ENCODE results near the gene SFXN2. TPM values are rescaled to one million over a fixed set of nuclear protein-coding genes. Genes with fewer than 3 reads are reported as not detected.
"Not testable (repeated sequence)": the region's sequence is repeated elsewhere in the genome, so short reads cannot be mapped to it uniquely, and the experiment has no call there.

SFXN2 gene
- total and polyA plus RNA-seq, 4 donors = 3.2 to 8.3 (median 4.3) TPM

DNA sequence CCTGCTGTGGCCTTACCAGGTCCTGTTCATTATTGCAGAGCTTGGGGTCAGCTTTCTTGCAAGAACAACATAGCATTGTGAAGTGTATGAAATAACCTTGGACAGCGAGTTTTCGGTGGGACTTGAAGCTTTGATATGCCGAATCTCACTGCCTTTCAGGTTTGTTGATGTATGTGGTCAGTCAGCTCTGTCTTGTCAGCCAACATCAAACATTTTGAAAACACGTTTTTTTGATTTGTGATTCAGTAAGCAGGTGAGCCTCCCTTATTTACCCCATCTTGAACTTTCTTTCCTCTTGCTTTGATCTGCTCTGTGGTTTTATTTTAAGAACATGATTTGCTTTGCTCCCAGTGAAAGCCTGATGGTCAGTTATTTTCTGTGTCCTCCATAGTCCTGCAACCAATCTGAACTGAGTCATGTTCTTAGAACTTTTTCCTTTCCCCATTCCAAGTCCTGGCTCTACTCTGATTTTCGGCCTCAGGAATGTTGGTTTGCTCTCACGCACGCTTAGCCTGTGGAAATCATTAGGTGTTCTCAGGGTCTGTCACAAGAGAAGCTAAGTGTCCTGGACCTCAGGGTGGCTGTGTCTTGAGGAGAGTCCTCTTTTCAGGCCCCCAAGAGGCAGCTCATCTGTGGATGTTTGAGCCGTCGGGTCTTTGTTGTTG is 38.0 kb downstream of the SFXN2 start:
- 22% methylated on average over 9 of the region's 9 CpGs for WGBS, 2 donors
- H3K4me3 ChIP-seq (ENCODE audit: low read length in 2 of 2) = no peak overlapping the region
- peaks cover 6 to 8% of the 10 kb centered on the region in 2 donors for H3K4me1 ChIP-seq (ENCODE audit: control insufficient read depth in 1 of 2, insufficient read depth in 2 of 2, low read length in 2 of 2)
- DNase-seq = peak in 1 of 2 donors; percentile 66
- peak overlapping the region; percentile 92 to 98 for H3K27ac ChIP-seq (ENCODE audit: low read depth in 1 of 2, low read length in 2 of 2)
- H3K36me3 ChIP-seq (ENCODE audit: control insufficient read depth in 1 of 2, insufficient read depth in 2 of 2, low read length in 1 of 2) = no peaks in the 10 kb centered on the region
- no peaks in the 10 kb centered on the region for H3K9me3 ChIP-seq (ENCODE audit: control insufficient read depth, low read length)
- intact Hi-C loops (cut with DNase I) = loop anchor here in 1 of 2 donors (5.0 kb wide), 1 partner anchor 65 kb away; no protein-coding TSS in a partner anchor
- peak; percentile 81 for ATAC-seq (ENCODE audit: low FRiP score)
- H3K27me3 ChIP-seq (ENCODE audit: control insufficient read depth in 1 of 2, insufficient read depth in 2 of 2, low read length in 1 of 2) = no peaks in the 10 kb centered on the region

DNA sequence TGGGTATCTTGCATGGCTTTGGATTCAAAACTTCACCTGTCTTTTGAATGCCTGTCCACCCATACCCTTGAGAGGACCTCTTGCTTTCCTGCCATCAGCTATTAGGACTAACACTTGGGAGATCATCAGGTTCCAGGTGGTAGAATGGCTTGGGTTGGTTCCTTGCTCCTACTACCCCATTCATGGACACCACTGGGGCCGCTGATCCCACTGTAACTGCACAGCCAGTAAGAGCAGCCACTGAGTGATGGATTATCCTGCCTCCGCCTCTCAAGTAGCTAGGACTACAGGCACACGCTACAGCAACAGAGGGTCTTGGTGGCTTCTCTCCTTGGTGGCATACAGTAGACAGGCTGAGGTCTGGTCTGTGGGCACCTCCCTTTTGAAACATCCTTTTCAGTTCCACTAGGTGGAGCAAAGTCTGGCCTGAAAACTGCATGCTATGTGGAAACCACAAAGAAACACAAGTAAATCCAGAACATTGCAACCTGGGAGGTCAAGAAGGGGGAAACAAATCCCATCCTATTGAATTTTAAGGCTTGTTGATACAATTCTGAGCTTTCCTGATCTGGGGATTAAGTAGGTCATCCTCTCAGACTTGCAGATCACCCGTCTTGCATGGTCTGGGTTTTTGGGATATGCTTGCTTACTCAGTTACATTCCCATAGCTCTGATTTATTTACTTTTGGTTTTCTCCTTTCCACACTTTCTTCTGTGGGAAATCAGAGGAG is 38.7 kb downstream of the SFXN2 start:
- peak; percentile 90 for ATAC-seq (ENCODE audit: low FRiP score)
- Histone ChIP-seq H3K4me3 (ENCODE audit: low read length in 2 of 2) (no peak overlapping the region), H3K4me1 (ENCODE audit: control insufficient read depth in 1 of 2, insufficient read depth in 2 of 2, low read length in 2 of 2) (peaks cover 6 to 8% of the 10 kb centered on the region in 2 donors), H3K9me3 (ENCODE audit: control insufficient read depth, low read length) (no peaks in the 10 kb centered on the region), H3K27me3 (ENCODE audit: control insufficient read depth in 1 of 2, insufficient read depth in 2 of 2, low read length in 1 of 2) (no peaks in the 10 kb centered on the region), H3K36me3 (ENCODE audit: control insufficient read depth in 1 of 2, insufficient read depth in 2 of 2, low read length in 1 of 2) (no peaks in the 10 kb centered on the region), H3K27ac (ENCODE audit: low read depth in 1 of 2, low read length in 2 of 2) (peak overlapping the region; percentile 92 to 98)
- DNase-seq = no peak
- intact Hi-C loops (cut with DNase I) = loop anchor here in 1 of 2 donors (5.0 kb wide), 1 partner anchor 64 kb away; no protein-coding TSS in a partner anchor
- 59 to 61% methylated on average over 4 of the region's 4 CpGs for WGBS, 2 donors

DNA sequence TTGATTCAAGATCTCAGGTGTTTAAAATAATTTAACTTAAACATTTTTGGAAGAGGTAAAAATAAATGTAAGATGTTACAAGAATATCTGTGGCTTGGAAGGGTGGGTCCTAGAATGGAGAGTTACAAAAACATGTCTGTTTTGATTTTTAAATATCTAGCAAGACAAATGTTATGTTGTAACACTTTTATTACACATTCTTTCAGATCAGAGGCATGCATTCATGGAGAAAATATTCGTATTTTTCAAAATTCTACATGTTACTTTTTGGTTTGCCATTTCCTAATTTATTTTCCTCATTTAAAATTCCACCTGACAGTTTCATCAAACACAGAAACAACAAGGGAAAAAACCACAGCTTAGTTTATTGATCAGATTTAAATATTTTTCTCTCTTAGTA is 39.3 kb downstream of the SFXN2 start:
- WGBS, 2 donors = 11 to 16% methylated on average over 1 of the region's 1 CpG
- ATAC-seq (ENCODE audit: low FRiP score) = no peak
- intact Hi-C loops (cut with DNase I) = loop anchor here in 1 of 2 donors (5.0 kb wide), 1 partner anchor 64 kb away; no protein-coding TSS in a partner anchor

DNA sequence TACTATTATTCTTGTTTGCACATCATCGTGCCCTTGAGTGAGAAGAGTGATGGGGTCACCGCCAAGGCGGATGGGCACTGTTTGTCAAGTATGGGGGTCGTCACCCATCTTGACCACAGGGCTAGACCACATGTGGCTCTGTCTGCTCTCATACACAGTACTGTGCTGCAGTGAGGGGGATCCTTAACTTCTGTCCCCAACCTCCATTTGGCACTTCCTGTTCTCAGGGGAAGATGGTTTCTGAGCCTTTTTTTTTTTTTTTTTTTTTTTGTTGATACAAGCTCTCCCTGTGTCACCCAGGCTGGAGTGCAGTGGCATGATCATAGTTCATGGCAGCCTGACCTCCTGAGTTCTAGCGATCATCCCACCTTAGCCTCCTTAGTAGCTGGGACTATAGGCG is 42.9 kb downstream of the SFXN2 start:
- no peak for ATAC-seq (ENCODE audit: low FRiP score)
- Histone ChIP-seq H3K4me1 (ENCODE audit: control insufficient read depth in 1 of 2, insufficient read depth in 2 of 2, low read length in 2 of 2) (peaks cover 4 to 5% of the 10 kb centered on the region in 2 donors), H3K9me3 (ENCODE audit: control insufficient read depth, low read length) (no peaks in the 10 kb centered on the region), H3K36me3 (ENCODE audit: control insufficient read depth in 1 of 2, insufficient read depth in 2 of 2, low read length in 1 of 2) (no peaks in the 10 kb centered on the region), H3K27me3 (ENCODE audit: control insufficient read depth in 1 of 2, insufficient read depth in 2 of 2, low read length in 1 of 2) (no peaks in the 10 kb centered on the region), H3K27ac (ENCODE audit: low read depth in 1 of 2, low read length in 2 of 2) (no peak overlapping the region), H3K4me3 (ENCODE audit: low read length in 2 of 2) (no peak overlapping the region)
- DNase-seq = no peak
- 93 to 96% methylated on average over 6 of the region's 6 CpGs for WGBS, 2 donors
- intact Hi-C loops (cut with DNase I) = no loop called here

More for the DNA sequence above, 39.3 kb downstream of the SFXN2 start:
- no peaks in the 10 kb centered on the region for H3K27me3 ChIP-seq (ENCODE audit: control insufficient read depth in 1 of 2, insufficient read depth in 2 of 2, low read length in 1 of 2)
- H3K27ac ChIP-seq (ENCODE audit: low read depth in 1 of 2, low read length in 2 of 2) = peak overlapping the region; percentile 92 to 98
- peaks cover 8 to 10% of the 10 kb centered on the region in 2 donors for H3K4me1 ChIP-seq (ENCODE audit: control insufficient read depth in 1 of 2, insufficient read depth in 2 of 2, low read length in 2 of 2)
- H3K9me3 ChIP-seq (ENCODE audit: control insufficient read depth, low read length) = no peaks in the 10 kb centered on the region
- H3K4me3 ChIP-seq (ENCODE audit: low read length in 2 of 2) = no peak overlapping the region
- H3K36me3 ChIP-seq (ENCODE audit: control insufficient read depth in 1 of 2, insufficient read depth in 2 of 2, low read length in 1 of 2) = no peaks in the 10 kb centered on the region
- no peak for DNase-seq

DNA sequence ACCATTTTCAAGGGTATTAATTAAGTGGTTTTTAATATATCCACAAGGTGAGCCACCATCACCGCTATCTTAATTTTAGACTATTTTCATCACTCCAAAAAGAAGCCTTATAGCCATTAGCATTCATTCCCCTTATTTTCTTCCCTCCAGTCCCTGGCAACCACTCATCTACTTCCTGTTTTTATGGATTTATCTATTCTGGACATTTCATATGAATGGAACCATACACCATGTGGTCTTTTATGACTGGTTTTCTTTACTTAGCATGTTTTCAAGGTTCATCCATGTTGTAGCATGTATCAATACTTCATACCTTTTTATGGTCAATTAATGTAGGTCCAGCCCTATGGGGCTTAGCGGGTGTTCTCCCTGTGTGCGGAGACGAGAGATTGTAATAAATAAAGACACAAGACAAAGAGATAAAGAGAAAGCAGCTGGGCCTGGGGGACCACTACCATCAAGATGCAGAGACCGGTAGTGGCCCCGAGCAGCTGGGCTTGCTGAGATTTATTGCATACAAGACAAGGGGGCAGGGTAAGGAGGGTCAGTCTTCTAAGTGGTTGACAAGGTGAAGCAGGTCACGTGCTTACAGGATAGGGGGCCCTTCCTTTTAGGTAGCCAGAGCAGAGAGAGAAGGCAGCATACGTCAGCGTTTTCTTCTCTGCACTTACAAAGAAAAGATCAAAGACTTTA is 44.0 kb downstream of the SFXN2 start:
- no peak for ATAC-seq (ENCODE audit: low FRiP score)
- H3K27me3 ChIP-seq (ENCODE audit: control insufficient read depth in 1 of 2, insufficient read depth in 2 of 2, low read length in 1 of 2) = no peaks in the 10 kb centered on the region
- H3K4me1 ChIP-seq (ENCODE audit: control insufficient read depth in 1 of 2, insufficient read depth in 2 of 2, low read length in 2 of 2) = peaks cover 1 to 4% of the 10 kb centered on the region in 2 donors
- intact Hi-C loops (cut with DNase I) = loop anchor here in 1 of 2 donors (2.0 kb wide), 1 partner anchor 16 kb away; no protein-coding TSS in a partner anchor
- H3K4me3 ChIP-seq (ENCODE audit: low read length in 2 of 2) = no peak overlapping the region
- no peaks in the 10 kb centered on the region for H3K36me3 ChIP-seq (ENCODE audit: control insufficient read depth in 1 of 2, insufficient read depth in 2 of 2, low read length in 1 of 2)
- DNase-seq = no peak
- H3K9me3 ChIP-seq (ENCODE audit: control insufficient read depth, low read length) = no peaks in the 10 kb centered on the region
- H3K27ac ChIP-seq (ENCODE audit: low read depth in 1 of 2, low read length in 2 of 2) = no peak overlapping the region
- WGBS, 2 donors = 70 to 71% methylated on average over 9 of the region's 9 CpGs

DNA sequence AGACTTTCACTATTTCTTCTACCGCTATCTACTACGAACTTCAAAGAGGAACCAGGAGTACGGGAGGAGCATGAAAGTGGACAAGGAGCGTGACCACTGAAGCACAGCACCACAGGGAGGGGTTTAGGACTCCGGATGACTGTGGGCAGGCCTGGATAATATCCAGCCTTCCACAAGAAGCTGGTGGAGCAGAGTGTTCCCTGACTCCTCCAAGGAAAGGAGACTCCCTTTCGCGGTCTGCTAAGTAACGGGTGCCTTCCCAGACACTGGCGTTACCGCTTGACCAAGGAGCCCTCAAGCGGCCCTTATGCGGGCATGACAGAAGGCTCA is 44.5 kb downstream of the SFXN2 start:
- not testable (repeated sequence) for H3K27ac ChIP-seq (ENCODE audit: low read depth in 1 of 2, low read length in 2 of 2); H3K36me3 ChIP-seq (ENCODE audit: control insufficient read depth in 1 of 2, insufficient read depth in 2 of 2, low read length in 1 of 2); H3K4me3 ChIP-seq (ENCODE audit: low read length in 2 of 2); H3K27me3 ChIP-seq (ENCODE audit: control insufficient read depth in 1 of 2, insufficient read depth in 2 of 2, low read length in 1 of 2); H3K4me1 ChIP-seq (ENCODE audit: control insufficient read depth in 1 of 2, insufficient read depth in 2 of 2, low read length in 2 of 2); ATAC-seq (ENCODE audit: low FRiP score); H3K9me3 ChIP-seq (ENCODE audit: control insufficient read depth, low read length)
- DNase-seq = peak in 1 of 2 donors; percentile 67
- intact Hi-C loops (cut with DNase I) = loop anchor here in 1 of 2 donors (2.0 kb wide), 1 partner anchor 16 kb away; no protein-coding TSS in a partner anchor
- WGBS, 2 donors = 40 to 46% methylated on average over 6 to 7 of the region's 12 CpGs

DNA sequence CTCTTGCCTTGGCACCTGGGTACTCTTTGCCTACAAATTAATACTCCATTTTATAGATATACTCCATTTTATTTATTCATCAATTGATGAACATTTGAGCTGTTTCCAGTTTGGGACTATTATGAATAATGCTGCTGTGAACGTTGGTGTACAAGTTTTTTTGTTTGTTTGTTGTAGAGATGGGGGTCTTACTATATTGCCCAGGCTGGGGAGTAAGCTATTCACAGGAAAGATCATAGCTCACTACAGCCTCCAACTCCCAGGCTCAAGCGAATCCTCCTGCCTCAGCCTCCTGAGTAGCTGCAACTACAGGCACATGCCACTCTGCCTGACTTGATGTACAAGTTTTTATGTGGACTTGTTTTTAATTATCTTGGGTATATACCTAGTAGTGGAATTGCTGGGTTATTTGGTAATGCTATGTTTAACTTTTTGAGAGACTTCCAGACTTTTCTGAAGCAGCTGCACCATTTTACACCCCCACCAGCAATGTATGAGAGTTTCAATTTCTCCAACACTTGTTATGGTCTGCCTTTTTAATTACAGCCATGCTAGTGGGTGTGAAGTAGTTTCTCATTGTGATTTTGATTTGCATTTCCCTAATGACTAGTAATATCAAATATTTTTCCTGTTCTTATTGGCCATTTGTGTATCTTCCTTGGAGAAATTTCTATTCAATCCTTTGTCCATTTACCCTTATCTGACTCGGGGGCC is 45.2 kb downstream of the SFXN2 start:
- H3K36me3 ChIP-seq (ENCODE audit: control insufficient read depth in 1 of 2, insufficient read depth in 2 of 2, low read length in 1 of 2) = no peaks in the 10 kb centered on the region
- H3K27ac ChIP-seq (ENCODE audit: low read depth in 1 of 2, low read length in 2 of 2) = peak overlapping the region; percentile 54 to 72
- ATAC-seq (ENCODE audit: low FRiP score) (no peak), DNase-seq (no peak)
- H3K4me3 ChIP-seq (ENCODE audit: low read length in 2 of 2) = no peak overlapping the region
- peaks cover 0 to 5% of the 10 kb centered on the region in 2 donors for H3K4me1 ChIP-seq (ENCODE audit: control insufficient read depth in 1 of 2, insufficient read depth in 2 of 2, low read length in 2 of 2)
- H3K27me3 ChIP-seq (ENCODE audit: control insufficient read depth in 1 of 2, insufficient read depth in 2 of 2, low read length in 1 of 2) = no peaks in the 10 kb centered on the region
- intact Hi-C loops (cut with DNase I) = loop anchor here in 1 of 2 donors (2.0 kb wide), 1 partner anchor 15 kb away; no protein-coding TSS in a partner anchor
- H3K9me3 ChIP-seq (ENCODE audit: control insufficient read depth, low read length) = no peaks in the 10 kb centered on the region
- WGBS, 2 donors = 90 to 91% methylated on average over 3 of the region's 3 CpGs

DNA sequence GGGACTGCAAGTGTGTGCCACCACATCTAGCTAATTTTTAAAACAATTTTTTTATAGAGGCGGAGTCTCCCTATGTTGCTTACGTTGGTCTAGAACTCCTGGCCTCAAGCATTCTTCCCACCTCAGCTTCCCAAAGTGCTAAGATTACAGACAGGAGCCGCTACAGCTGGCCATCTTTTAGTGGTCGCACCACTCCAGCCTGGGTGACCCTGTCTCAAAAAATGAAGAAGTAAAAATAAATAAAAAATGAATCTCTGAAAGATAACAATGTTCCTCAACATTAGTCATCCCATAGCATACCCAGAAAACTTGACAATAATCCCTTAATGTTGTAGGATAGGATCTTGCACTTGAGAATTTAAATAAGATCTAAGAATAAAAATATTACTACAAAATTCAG is 47.5 kb downstream of the SFXN2 start:
- Histone ChIP-seq H3K36me3 (ENCODE audit: control insufficient read depth in 1 of 2, insufficient read depth in 2 of 2, low read length in 1 of 2) (no peaks in the 10 kb centered on the region), H3K9me3 (ENCODE audit: control insufficient read depth, low read length) (no peaks in the 10 kb centered on the region), H3K4me3 (ENCODE audit: low read length in 2 of 2) (no peak overlapping the region), H3K4me1 (ENCODE audit: control insufficient read depth in 1 of 2, insufficient read depth in 2 of 2, low read length in 2 of 2) (peaks cover 0 to 8% of the 10 kb centered on the region in 2 donors), H3K27me3 (ENCODE audit: control insufficient read depth in 1 of 2, insufficient read depth in 2 of 2, low read length in 1 of 2) (no peaks in the 10 kb centered on the region), H3K27ac (ENCODE audit: low read depth in 1 of 2, low read length in 2 of 2) (no peak overlapping the region)
- 88 to 90% methylated on average over 4 of the region's 4 CpGs for WGBS, 2 donors
- intact Hi-C loops (cut with DNase I) = no loop called here
- ATAC-seq (ENCODE audit: low FRiP score) (no peak), DNase-seq (no peak)

All from aorta (tissue), 5 donors.